MM.1S (cell line): ENCODE data around the gene MCOLN1.

Experiments used
- CTCF ChIP-seq: fragments of 300-600 bp; sonication (generic); IDR thresholded peaks from 2 replicates; pipeline ENCODE4 v1.5.1; 2016; ENCODE audit warnings: antibody characterized with exemption, low read length, mixed read lengths
- EZH2 ChIP-seq: fragments of 300-600 bp; sonication (generic); optimal IDR thresholded peaks from 2 replicates; pipeline ENCODE3; 2017; ENCODE audit warnings: low read depth, mild to moderate bottlenecking, antibody characterized with exemption, low read length, mixed read lengths
- EZH2phosphoT487 ChIP-seq: fragments of 300-600 bp; sonication (generic); IDR thresholded peaks from 2 replicates; pipeline ENCODE4 v1.6.1; 2018; ENCODE audit warnings: antibody characterized with exemption, low read length

DNA sequence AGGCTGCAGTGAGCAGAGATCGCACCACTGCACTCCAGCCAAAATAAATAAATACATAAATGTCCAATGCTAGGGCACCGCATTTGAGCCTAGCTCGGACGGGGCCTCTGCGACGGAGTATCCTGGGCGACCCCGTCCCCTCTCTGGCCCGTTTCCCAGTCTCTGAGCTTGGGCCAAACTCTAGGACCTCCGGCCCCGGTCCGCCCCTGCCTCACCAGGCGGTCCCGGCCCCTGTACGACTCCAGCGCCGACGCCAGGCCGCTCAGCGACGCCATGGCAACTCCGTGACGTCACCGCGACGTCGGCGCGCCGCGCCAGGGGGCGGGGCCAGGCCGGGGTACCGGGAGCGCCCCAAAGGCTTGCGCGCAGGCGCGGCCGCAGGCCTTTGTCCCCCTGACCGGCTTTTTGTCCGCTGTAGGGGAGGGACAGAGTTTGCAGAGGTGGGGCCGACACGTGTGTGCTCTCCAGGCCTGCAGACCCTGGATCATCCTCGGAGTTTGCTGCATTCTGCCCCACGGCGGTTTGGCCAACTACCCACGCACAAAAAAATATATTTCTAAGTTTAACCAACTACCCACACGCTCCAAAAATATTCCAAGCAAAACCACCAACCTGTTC, 33.6 kb upstream of the MCOLN1 start, which contains the start of gene PEX11G:
- TF ChIP-seq EZH2 = no peak
- no peak for TF ChIP-seq CTCF
- TF ChIP-seq EZH2phosphoT487 = no peak
